Ishikawa (cell line): ENCODE results near the gene CCL27.

Experiments used
- CEBPB ChIP-seq: IDR thresholded peaks from 2 replicates; pipeline ENCODE4 v1.6.1; 2012
- CREB1 ChIP-seq: IDR thresholded peaks from 2 replicates; pipeline ENCODE4 v1.6.1; 2012; ENCODE audit warnings: low read depth
- EP300 ChIP-seq: IDR thresholded peaks from 2 replicates; pipeline ENCODE4 v1.6.1; 2012; ENCODE audit warnings: borderline replicate concordance
- NFIC ChIP-seq: IDR thresholded peaks from 2 replicates; pipeline ENCODE4 v1.6.1; 2012
- RAD21 ChIP-seq: IDR thresholded peaks from 2 replicates; pipeline ENCODE4 v1.6.1; 2012; ENCODE audit warnings: low read depth
- TAF1 ChIP-seq: IDR thresholded peaks from 2 replicates; pipeline ENCODE4 v1.6.1; 2012; ENCODE audit warnings: low read depth, mild to moderate bottlenecking
- TCF12 ChIP-seq: IDR thresholded peaks from 2 replicates; pipeline ENCODE4 v1.6.1; 2012; ENCODE audit warnings: low read depth
- YY1 ChIP-seq: IDR thresholded peaks from 2 replicates; pipeline ENCODE4 v1.6.1; 2012; ENCODE audit warnings: low read depth
- ZBTB7A ChIP-seq: IDR thresholded peaks from 2 replicates; pipeline ENCODE4 v1.6.1; 2012; ENCODE audit warnings: low read depth
- TF ChIP-seq, protein P1 (sequence below): IDR thresholded peaks from 2 replicates; pipeline ENCODE4 v1.6.1; 2012; ENCODE audit warnings: low read depth, mild to moderate bottlenecking
- TF ChIP-seq, protein P2 (sequence below): IDR thresholded peaks from 2 replicates; pipeline ENCODE4 v1.6.1; 2012
- TF ChIP-seq, protein P3 (sequence below): IDR thresholded peaks from 2 replicates; pipeline ENCODE4 v1.6.1; 2012

GRCh38 chr9:34651876-34652601, 10.4 kb downstream of the CCL27 start, which contains the start of gene IL11RA:
- TF ChIP-seq TAF1 (peak; percentile 71; the same call in 1 of the 2 replicates), RAD21 (no peak), CEBPB (no peak), EP300 (no peak), CREB1 (0 out of 2 replicates have a peak, but pooled peaks have one; percentile 16), NFIC (peak; percentile 70), ZBTB7A (no peak), YY1 (no peak), TCF12 (no peak)
- TF ChIP-seq, protein P1, sequence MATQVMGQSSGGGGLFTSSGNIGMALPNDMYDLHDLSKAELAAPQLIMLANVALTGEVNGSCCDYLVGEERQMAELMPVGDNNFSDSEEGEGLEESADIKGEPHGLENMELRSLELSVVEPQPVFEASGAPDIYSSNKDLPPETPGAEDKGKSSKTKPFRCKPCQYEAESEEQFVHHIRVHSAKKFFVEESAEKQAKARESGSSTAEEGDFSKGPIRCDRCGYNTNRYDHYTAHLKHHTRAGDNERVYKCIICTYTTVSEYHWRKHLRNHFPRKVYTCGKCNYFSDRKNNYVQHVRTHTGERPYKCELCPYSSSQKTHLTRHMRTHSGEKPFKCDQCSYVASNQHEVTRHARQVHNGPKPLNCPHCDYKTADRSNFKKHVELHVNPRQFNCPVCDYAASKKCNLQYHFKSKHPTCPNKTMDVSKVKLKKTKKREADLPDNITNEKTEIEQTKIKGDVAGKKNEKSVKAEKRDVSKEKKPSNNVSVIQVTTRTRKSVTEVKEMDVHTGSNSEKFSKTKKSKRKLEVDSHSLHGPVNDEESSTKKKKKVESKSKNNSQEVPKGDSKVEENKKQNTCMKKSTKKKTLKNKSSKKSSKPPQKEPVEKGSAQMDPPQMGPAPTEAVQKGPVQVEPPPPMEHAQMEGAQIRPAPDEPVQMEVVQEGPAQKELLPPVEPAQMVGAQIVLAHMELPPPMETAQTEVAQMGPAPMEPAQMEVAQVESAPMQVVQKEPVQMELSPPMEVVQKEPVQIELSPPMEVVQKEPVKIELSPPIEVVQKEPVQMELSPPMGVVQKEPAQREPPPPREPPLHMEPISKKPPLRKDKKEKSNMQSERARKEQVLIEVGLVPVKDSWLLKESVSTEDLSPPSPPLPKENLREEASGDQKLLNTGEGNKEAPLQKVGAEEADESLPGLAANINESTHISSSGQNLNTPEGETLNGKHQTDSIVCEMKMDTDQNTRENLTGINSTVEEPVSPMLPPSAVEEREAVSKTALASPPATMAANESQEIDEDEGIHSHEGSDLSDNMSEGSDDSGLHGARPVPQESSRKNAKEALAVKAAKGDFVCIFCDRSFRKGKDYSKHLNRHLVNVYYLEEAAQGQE, result no peak
- TF ChIP-seq, protein P2, sequence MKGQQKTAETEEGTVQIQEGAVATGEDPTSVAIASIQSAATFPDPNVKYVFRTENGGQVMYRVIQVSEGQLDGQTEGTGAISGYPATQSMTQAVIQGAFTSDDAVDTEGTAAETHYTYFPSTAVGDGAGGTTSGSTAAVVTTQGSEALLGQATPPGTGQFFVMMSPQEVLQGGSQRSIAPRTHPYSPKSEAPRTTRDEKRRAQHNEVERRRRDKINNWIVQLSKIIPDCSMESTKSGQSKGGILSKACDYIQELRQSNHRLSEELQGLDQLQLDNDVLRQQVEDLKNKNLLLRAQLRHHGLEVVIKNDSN, result no peak
- TF ChIP-seq, protein P3, sequence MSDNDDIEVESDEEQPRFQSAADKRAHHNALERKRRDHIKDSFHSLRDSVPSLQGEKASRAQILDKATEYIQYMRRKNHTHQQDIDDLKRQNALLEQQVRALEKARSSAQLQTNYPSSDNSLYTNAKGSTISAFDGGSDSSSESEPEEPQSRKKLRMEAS, result peak; percentile 50; the same call in 1 of the 2 replicates
